ENCODE measurements around the gene DLEU7. TPM values are rescaled to one million over a fixed set of nuclear protein-coding genes. Genes with fewer than 3 reads are reported as not detected.

DLEU7 gene
- total and polyA plus RNA-seq, 2 of the 8 experiments (the other 6 are each of a cell fraction or from before 2014, with no cell fraction given), result 4.9 to 5.2 TPM

DNA sequence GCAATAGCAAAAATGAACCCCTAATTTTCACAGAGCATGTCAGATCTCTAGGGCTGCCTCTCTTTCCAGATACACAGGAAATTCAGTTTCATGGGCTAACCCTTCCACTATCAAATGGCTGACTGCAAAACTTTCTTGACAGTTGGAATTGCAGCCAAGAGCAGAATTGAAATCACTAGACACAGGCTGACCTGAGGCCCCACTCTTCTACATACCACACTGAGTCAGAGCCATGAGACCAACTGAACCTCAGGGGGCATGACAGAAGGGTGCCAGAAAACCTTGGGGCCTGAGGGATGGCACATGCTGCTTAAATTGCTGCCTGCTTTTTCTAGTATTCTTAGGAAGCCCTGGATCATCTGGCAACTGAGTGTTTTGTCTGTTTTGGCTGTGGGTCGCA, 1.7 kb upstream of the DLEU7 start:
- Histone ChIP-seq H3K27me3 (replicated peaks in 1 of 4; ENCODE audit: control insufficient read depth in 3 of 4, extremely low read depth in 1 of 4, insufficient read depth in 3 of 4, low read length in 3 of 4) (peaks cover 6 to 23% (median 12%) of the 10 kb centered on the region in 4 experiments; a peak in 6 of 7 replicates), H3K36me3 (ENCODE audit: control insufficient read depth in 2 of 4, insufficient read depth in 4 of 4, low read length in 3 of 4) (no peaks in the 10 kb centered on the region), H2BK5ac (ENCODE audit: low read depth, low read length) (no peak overlapping the region), H4K20me1 (replicated peaks in 1 of 2; ENCODE audit: control insufficient read depth in 1 of 2, insufficient read depth in 2 of 2, low read length in 2 of 2) (no peaks in the 10 kb centered on the region), H3K23ac (ENCODE audit: insufficient read length) (no peak overlapping the region), H2BK15ac (ENCODE audit: low read length) (no peak overlapping the region), H3K4me2 (ENCODE audit: insufficient read depth in 1 of 2, low read depth in 2 of 2, low read length in 2 of 2) (no peak overlapping the region), H3K18ac (ENCODE audit: extremely low read depth, low read length) (no peak overlapping the region), H4K8ac (ENCODE audit: extremely low read depth, insufficient read depth, low read length) (no peak overlapping the region), H3K4me1 (replicated peaks in 1 of 4; ENCODE audit: control insufficient read depth in 3 of 4, insufficient read depth in 4 of 4, low read length in 3 of 4) (peaks cover 2 to 22% (median 10%) of the 10 kb centered on the region in 4 experiments), H2BK12ac (ENCODE audit: low read depth, low read length) (no peak overlapping the region), H2AFZ (ENCODE audit: low read length) (no peak overlapping the region), H4K91ac (replicated peaks; ENCODE audit: insufficient read length, low read length) (no peak overlapping the region), H3K14ac (ENCODE audit: insufficient read length) (no peak overlapping the region), H4K5ac (ENCODE audit: insufficient read length, low read depth, low read length) (no peak overlapping the region), H2AK5ac (ENCODE audit: low read depth, low read length) (no peak overlapping the region), H3K9me3 (ENCODE audit: insufficient read depth in 2 of 2, low read depth in 1 of 2, low read length in 1 of 2) (no peaks in the 10 kb centered on the region), H3K9ac (replicated peaks in 1 of 4; ENCODE audit: extremely low read depth in 1 of 4, low read depth in 3 of 4, low read length in 3 of 4) (no peak overlapping the region), H3K79me2 (ENCODE audit: control insufficient read depth in 1 of 2, insufficient read depth in 2 of 2, low read length in 2 of 2) (no peaks in the 10 kb centered on the region), H3K27ac (ENCODE audit: low read depth, low read length) (no peak overlapping the region), H2BK120ac (replicated peaks; ENCODE audit: low read depth, low read length) (no peak overlapping the region), H3K79me1 (ENCODE audit: low read depth, low read length) (no peaks in the 10 kb centered on the region), H3K23me2 (ENCODE audit: low read depth, low read length) (peaks cover 7% of the 10 kb centered on the region; the same call in 1 of the 2 replicates), H3K4ac (replicated peaks; ENCODE audit: insufficient read length, low read depth, low read length) (no peak overlapping the region), H3K4me3 (ENCODE audit: extremely low read depth in 1 of 4, insufficient read depth in 2 of 4, low read depth in 3 of 4, low read length in 4 of 4) (no peak overlapping the region), H2BK20ac (ENCODE audit: low read length) (no peak overlapping the region), H3K56ac (replicated peaks; ENCODE audit: insufficient read length, low read depth, low read length) (no peak overlapping the region)
- WGBS, 2 experiments (ENCODE audit: extremely low coverage in 1 of 2, insufficient coverage in 1 of 2, insufficient read length in 1 of 2, insufficient replicate concordance in 2 of 2, low coverage in 1 of 2, low lambda C conversion rate in 2 of 2, missing lambda C conversion rate in 1 of 2), result 94% methylated on average over 1 of the region's 1 CpG; no CpG with 5 or more reads in 1 of the 2 experiments
- no peak for TF ChIP-seq KDM4A (IDR thresholded peaks at IDR 0.05; ENCODE audit: low read depth, low read length, severe bottlenecking)
- TF ChIP-seq, protein P1, sequence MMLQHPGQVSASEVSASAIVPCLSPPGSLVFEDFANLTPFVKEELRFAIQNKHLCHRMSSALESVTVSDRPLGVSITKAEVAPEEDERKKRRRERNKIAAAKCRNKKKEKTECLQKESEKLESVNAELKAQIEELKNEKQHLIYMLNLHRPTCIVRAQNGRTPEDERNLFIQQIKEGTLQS (IDR thresholded peaks at IDR 0.05; ENCODE audit: insufficient read depth, low read depth, low read length), result no peak
- no peak for TF ChIP-seq ZNF274 (IDR thresholded peaks at IDR 0.05; ENCODE audit: borderline replicate concordance, extremely low read depth, low read length)
- TF ChIP-seq EP300 (IDR thresholded peaks at IDR 0.05; ENCODE audit: borderline replicate concordance in 1 of 2, low read depth in 2 of 2, low read length in 2 of 2), result no peak
- TF ChIP-seq PHF8 (conservative IDR thresholded peaks at IDR 0.05; ENCODE audit: low read depth, low read length), result no peak
- FAIRE-seq, result no peak
- ChIA-PET CTCF (ENCODE audit: partially characterized antibody) (interaction anchor here (0.9 kb wide), 1 partner anchor 144 kb away, joined by 3 read pairs; no protein-coding TSS in a partner anchor), POLR2A (ENCODE audit: partially characterized antibody) (no interaction called here)
- no peak for DNase-seq (ENCODE audit: low read depth in 1 of 2, low spot score in 2 of 2)

All from H1 (cell line).